C4-2B (cell line): ENCODE measurements around the gene ACTL7B.

Source experiments
- ZFX ChIP-seq: fragments of 450-650 bp; IDR thresholded peaks from 2 replicates; pipeline ENCODE4 v1.6.1; 2017
- TF ChIP-seq, protein P1 (sequence below): fragments of 450-650 bp; conservative IDR thresholded peaks from 2 replicates; pipeline ENCODE4 v1.5.1; 2017; ENCODE audit warnings: mild to moderate bottlenecking

DNA sequence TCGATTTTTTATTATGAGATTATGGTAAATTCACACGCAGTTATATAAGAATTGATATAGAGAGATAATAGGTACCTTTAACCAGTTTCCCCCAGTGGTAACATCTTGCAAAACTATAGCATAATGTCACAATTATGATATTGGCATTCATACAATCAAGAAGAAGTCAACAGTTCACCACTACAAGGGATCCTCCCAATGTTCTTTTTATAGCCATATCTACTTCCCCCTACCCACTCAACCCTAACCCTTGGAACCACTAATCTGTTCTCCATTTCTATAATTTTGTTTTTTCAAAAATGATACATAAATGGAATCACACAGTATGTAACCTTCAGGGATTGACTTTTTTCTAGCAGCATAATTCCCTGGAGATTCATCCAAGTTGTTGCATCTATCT lies 9.8 kb downstream of the ACTL7B start:
- TF ChIP-seq, protein P1, sequence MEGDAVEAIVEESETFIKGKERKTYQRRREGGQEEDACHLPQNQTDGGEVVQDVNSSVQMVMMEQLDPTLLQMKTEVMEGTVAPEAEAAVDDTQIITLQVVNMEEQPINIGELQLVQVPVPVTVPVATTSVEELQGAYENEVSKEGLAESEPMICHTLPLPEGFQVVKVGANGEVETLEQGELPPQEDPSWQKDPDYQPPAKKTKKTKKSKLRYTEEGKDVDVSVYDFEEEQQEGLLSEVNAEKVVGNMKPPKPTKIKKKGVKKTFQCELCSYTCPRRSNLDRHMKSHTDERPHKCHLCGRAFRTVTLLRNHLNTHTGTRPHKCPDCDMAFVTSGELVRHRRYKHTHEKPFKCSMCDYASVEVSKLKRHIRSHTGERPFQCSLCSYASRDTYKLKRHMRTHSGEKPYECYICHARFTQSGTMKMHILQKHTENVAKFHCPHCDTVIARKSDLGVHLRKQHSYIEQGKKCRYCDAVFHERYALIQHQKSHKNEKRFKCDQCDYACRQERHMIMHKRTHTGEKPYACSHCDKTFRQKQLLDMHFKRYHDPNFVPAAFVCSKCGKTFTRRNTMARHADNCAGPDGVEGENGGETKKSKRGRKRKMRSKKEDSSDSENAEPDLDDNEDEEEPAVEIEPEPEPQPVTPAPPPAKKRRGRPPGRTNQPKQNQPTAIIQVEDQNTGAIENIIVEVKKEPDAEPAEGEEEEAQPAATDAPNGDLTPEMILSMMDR, result no peak
- no peak for TF ChIP-seq ZFX
